HepG2 (cell line): ENCODE results near the gene SNRNP48. TPM values are rescaled to one million over a fixed set of nuclear protein-coding genes. Genes with fewer than 3 reads are reported as not detected.

Experiments
- BORCS8-MEF2B ChIP-seq: sonication (generic); formaldehyde crosslinking; IDR thresholded peaks from 2 replicates; pipeline ENCODE4 v1.8.0; 2022; ENCODE audit warnings: mild to moderate bottlenecking, missing genetic modification reagents
- CCDC6 ChIP-seq: sonication (generic); formaldehyde crosslinking; IDR thresholded peaks from 2 replicates; pipeline ENCODE4 v1.8.1; 2022; ENCODE audit warnings: mild to moderate bottlenecking, missing genetic modification reagents, moderate library complexity
- HMG20B ChIP-seq: conservative IDR thresholded peaks from 2 replicates; pipeline ENCODE4 v1.6.1; 2016; ENCODE audit warnings: missing genetic modification reagents, missing compliant biosample characterization
- JUNB ChIP-seq: sonication (generic); formaldehyde crosslinking; IDR thresholded peaks from 2 replicates; pipeline ENCODE4 v1.8.0; 2022; ENCODE audit warnings: missing genetic modification reagents, mild to moderate bottlenecking, borderline replicate concordance
- KLF11 ChIP-seq: IDR thresholded peaks from 2 replicates; pipeline ENCODE4 v1.6.1; 2016; ENCODE audit warnings: missing compliant biosample characterization
- NFE2 ChIP-seq: sonication (generic); formaldehyde crosslinking; IDR thresholded peaks from 2 replicates; pipeline ENCODE4 v1.4.0; 2020; ENCODE audit warnings: missing genetic modification reagents
- NFIC ChIP-seq: IDR thresholded peaks from 2 replicates; pipeline ENCODE4 v1.6.1; 2012; ENCODE audit warnings: mild to moderate bottlenecking, low read length, inconsistent platforms
- TARDBP ChIP-seq: sonication (generic); formaldehyde crosslinking; IDR thresholded peaks from 2 replicates; pipeline ENCODE4 v1.8.0; 2022; ENCODE audit warnings: mild to moderate bottlenecking, missing genetic modification reagents
- THAP11 ChIP-seq: IDR thresholded peaks from 2 replicates; pipeline ENCODE4 v1.6.1; 2016; ENCODE audit warnings: missing biosample characterization, missing genetic modification reagents
- U2AF2 ChIP-seq: fragments of 200-400 bp; formaldehyde crosslinking; IDR thresholded peaks from 2 replicates; pipeline ENCODE4 v1.6.1; 2017; ENCODE audit warnings: low read depth, mild to moderate bottlenecking, low read length
- ZEB1 ChIP-seq: IDR thresholded peaks from 2 replicates; pipeline ENCODE4 v1.6.1; 2012; ENCODE audit warnings: mild to moderate bottlenecking, low read depth, inconsistent platforms; ENCODE audit not compliant: insufficient replicate concordance
- ZNF234 ChIP-seq: sonication (generic); formaldehyde crosslinking; conservative IDR thresholded peaks from 2 replicates; pipeline ENCODE4 v1.5.1; 2020; ENCODE audit warnings: mild to moderate bottlenecking, missing genetic modification reagents
- ZNF335 ChIP-seq: sonication (generic); formaldehyde crosslinking; IDR thresholded peaks from 2 replicates; pipeline ENCODE4 v1.4.0; 2020; ENCODE audit warnings: missing genetic modification reagents
- ZNF337 ChIP-seq: sonication (generic); formaldehyde crosslinking; IDR thresholded peaks from 2 replicates; pipeline ENCODE4 v1.5.1; 2020; ENCODE audit warnings: missing genetic modification reagents, low read depth, mild to moderate bottlenecking, borderline replicate concordance
- ZNF569 ChIP-seq: sonication (generic); formaldehyde crosslinking; IDR thresholded peaks from 2 replicates; pipeline ENCODE4 v1.5.0; 2020; ENCODE audit warnings: mild to moderate bottlenecking, missing genetic modification reagents, moderate library complexity, borderline replicate concordance
- ZSCAN9 ChIP-seq: IDR thresholded peaks from 2 replicates; pipeline ENCODE4 v1.6.1; 2016; ENCODE audit warnings: borderline replicate concordance
- polyA plus RNA-seq, 8 experiments: library from polyadenylated mRNA; depleted of rRNA in 3 of 8; stranded (reverse) in 7 of 8; unstranded in 1 of 8; fragments of >200 nt; fragmentation: Illumina TruSeq in 4 of 8; extraction: Trizol in 4 of 8; gene quantifications; 2 replicates each; pipeline versions ENCODE4 v1.2.1 to v1.2.3, GENCODE V29; 2011 to 2016; ENCODE audit warnings: low read depth in 4 of 8, missing spikeins in 1 of 8, mixed read lengths in 1 of 8; ENCODE audit not compliant: insufficient read depth in 1 of 8
- total RNA-seq, 5 experiments: library from RNA; depleted of rRNA; stranded (reverse); fragments of >200 nt; fragmentation: Illumina TruSeq; extraction: Trizol; gene quantifications; 2 replicates each; pipeline ENCODE4 v1.2.3, GENCODE V29; 2016; ENCODE audit warnings: low read depth in 1 of 5
- TF ChIP-seq, protein P1 (sequence below): sonication (generic); formaldehyde crosslinking; IDR thresholded peaks from 2 replicates; pipeline ENCODE4 v1.8.0; 2023; ENCODE audit warnings: mild to moderate bottlenecking, missing genetic modification reagents
- TF ChIP-seq, protein P2 (sequence below): sonication (generic); formaldehyde crosslinking; IDR thresholded peaks from 2 replicates; pipeline ENCODE4 v1.5.0; 2020; ENCODE audit warnings: missing genetic modification reagents
- TF ChIP-seq, protein P3 (sequence below): sonication (generic); formaldehyde crosslinking; IDR thresholded peaks from 2 replicates; pipeline ENCODE4 v1.4.0; 2020; ENCODE audit warnings: missing genetic modification reagents
- TF ChIP-seq, protein P4 (sequence below): sonication (generic); formaldehyde crosslinking; IDR thresholded peaks from 2 replicates; pipeline ENCODE4 v1.5.0; 2020; ENCODE audit warnings: mild to moderate bottlenecking, missing genetic modification reagents
- TF ChIP-seq, protein P5 (sequence below): sonication (generic); formaldehyde crosslinking; IDR thresholded peaks from 2 replicates; pipeline ENCODE4 v1.8.1; 2023; ENCODE audit warnings: missing genetic modification reagents, mild to moderate bottlenecking, borderline replicate concordance

The SNRNP48 gene
- total and polyA plus RNA-seq, 2 of the 13 experiments (the other 11 are each of a cell fraction or from before 2014, with no cell fraction given), result 17.5 to 47.5 TPM

DNA sequence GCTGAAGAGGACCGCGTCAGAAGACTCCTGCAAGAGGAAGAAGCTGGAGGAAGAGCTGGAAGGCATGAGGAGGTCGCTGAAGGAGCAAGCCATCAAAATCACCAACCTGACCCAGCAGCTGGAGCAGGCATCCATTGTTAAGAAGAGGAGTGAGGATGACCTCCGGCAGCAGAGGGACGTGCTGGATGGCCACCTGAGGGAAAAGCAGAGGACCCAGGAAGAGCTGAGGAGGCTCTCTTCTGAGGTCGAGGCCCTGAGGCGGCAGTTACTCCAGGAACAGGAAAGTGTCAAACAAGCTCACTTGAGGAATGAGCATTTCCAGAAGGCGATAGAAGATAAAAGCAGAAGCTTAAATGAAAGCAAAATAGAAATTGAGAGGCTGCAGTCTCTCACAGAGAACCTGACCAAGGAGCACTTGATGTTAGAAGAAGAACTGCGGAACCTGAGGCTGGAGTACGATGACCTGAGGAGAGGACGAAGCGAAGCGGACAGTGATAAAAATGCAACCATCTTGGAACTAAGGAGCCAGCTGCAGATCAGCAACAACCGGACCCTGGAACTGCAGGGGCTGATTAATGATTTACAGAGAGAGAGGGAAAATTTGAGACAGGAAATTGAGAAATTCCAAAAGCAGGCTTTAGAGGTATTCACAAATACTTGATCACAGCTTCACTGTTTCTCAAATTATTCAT is 8.9 kb upstream of the SNRNP48 start (continued):
- TF ChIP-seq, protein P1, sequence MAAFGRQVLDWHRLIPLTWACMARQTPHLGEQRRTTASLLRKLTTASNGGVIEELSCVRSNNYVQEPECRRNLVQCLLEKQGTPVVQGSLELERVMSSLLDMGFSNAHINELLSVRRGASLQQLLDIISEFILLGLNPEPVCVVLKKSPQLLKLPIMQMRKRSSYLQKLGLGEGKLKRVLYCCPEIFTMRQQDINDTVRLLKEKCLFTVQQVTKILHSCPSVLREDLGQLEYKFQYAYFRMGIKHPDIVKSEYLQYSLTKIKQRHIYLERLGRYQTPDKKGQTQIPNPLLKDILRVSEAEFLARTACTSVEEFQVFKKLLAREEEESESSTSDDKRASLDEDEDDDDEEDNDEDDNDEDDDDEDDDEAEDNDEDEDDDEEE (CRISPR knock-in tag), result no peak
- TF ChIP-seq U2AF2 (no peak), ZNF335 (CRISPR knock-in tag) (no peak), NFIC (no peak), HMG20B (CRISPR knock-in tag) (no peak), JUNB (no peak), TARDBP (CRISPR knock-in tag) (no peak), ZNF337 (CRISPR knock-in tag) (no peak), ZEB1 (no peak), CCDC6 (CRISPR knock-in tag) (no peak), ZSCAN9 (no peak), ZNF234 (CRISPR knock-in tag) (no peak), THAP11 (CRISPR knock-in tag) (no peak), NFE2 (no peak), ZNF569 (CRISPR knock-in tag) (no peak), BORCS8-MEF2B (CRISPR knock-in tag) (no peak), KLF11 (no peak)
- TF ChIP-seq, protein P2, sequence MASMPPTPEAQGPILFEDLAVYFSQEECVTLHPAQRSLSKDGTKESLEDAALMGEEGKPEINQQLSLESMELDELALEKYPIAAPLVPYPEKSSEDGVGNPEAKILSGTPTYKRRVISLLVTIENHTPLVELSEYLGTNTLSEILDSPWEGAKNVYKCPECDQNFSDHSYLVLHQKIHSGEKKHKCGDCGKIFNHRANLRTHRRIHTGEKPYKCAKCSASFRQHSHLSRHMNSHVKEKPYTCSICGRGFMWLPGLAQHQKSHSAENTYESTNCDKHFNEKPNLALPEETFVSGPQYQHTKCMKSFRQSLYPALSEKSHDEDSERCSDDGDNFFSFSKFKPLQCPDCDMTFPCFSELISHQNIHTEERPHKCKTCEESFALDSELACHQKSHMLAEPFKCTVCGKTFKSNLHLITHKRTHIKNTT (CRISPR knock-in tag), result no peak
- TF ChIP-seq, protein P3, sequence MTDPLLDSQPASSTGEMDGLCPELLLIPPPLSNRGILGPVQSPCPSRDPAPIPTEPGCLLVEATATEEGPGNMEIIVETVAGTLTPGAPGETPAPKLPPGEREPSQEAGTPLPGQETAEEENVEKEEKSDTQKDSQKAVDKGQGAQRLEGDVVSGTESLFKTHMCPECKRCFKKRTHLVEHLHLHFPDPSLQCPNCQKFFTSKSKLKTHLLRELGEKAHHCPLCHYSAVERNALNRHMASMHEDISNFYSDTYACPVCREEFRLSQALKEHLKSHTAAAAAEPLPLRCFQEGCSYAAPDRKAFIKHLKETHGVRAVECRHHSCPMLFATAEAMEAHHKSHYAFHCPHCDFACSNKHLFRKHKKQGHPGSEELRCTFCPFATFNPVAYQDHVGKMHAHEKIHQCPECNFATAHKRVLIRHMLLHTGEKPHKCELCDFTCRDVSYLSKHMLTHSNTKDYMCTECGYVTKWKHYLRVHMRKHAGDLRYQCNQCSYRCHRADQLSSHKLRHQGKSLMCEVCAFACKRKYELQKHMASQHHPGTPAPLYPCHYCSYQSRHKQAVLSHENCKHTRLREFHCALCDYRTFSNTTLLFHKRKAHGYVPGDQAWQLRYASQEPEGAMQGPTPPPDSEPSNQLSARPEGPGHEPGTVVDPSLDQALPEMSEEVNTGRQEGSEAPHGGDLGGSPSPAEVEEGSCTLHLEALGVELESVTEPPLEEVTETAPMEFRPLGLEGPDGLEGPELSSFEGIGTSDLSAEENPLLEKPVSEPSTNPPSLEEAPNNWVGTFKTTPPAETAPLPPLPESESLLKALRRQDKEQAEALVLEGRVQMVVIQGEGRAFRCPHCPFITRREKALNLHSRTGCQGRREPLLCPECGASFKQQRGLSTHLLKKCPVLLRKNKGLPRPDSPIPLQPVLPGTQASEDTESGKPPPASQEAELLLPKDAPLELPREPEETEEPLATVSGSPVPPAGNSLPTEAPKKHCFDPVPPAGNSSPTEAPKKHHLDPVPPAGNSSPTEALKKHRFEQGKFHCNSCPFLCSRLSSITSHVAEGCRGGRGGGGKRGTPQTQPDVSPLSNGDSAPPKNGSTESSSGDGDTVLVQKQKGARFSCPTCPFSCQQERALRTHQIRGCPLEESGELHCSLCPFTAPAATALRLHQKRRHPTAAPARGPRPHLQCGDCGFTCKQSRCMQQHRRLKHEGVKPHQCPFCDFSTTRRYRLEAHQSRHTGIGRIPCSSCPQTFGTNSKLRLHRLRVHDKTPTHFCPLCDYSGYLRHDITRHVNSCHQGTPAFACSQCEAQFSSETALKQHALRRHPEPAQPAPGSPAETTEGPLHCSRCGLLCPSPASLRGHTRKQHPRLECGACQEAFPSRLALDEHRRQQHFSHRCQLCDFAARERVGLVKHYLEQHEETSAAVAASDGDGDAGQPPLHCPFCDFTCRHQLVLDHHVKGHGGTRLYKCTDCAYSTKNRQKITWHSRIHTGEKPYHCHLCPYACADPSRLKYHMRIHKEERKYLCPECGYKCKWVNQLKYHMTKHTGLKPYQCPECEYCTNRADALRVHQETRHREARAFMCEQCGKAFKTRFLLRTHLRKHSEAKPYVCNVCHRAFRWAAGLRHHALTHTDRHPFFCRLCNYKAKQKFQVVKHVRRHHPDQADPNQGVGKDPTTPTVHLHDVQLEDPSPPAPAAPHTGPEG, result peak; percentile 27; the same call in 1 of the 2 replicates
- TF ChIP-seq, protein P4, sequence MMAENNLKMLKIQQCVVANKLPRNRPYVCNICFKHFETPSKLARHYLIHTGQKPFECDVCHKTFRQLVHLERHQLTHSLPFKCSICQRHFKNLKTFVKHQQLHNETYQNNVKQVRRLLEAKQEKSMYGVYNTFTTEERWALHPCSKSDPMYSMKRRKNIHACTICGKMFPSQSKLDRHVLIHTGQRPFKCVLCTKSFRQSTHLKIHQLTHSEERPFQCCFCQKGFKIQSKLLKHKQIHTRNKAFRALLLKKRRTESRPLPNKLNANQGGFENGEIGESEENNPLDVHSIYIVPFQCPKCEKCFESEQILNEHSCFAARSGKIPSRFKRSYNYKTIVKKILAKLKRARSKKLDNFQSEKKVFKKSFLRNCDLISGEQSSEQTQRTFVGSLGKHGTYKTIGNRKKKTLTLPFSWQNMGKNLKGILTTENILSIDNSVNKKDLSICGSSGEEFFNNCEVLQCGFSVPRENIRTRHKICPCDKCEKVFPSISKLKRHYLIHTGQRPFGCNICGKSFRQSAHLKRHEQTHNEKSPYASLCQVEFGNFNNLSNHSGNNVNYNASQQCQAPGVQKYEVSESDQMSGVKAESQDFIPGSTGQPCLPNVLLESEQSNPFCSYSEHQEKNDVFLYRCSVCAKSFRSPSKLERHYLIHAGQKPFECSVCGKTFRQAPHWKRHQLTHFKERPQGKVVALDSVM, result no peak
- TF ChIP-seq, protein P5, sequence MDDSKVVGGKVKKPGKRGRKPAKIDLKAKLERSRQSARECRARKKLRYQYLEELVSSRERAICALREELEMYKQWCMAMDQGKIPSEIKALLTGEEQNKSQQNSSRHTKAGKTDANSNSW (CRISPR knock-in tag), result no peak
